LoVo (cell line): ENCODE data around the gene SIK3.
"Not testable (repeated sequence)": the region's sequence is repeated elsewhere in the genome, so short reads cannot be mapped to it uniquely, and the experiment has no call there.

ENCODE experiments used
- DNase-seq: peaks from one replicate; pipeline ENCODE4 v3.0.0-alpha.2; 2016; ENCODE audit warnings: low spot score

SIK3 gene

DNA sequence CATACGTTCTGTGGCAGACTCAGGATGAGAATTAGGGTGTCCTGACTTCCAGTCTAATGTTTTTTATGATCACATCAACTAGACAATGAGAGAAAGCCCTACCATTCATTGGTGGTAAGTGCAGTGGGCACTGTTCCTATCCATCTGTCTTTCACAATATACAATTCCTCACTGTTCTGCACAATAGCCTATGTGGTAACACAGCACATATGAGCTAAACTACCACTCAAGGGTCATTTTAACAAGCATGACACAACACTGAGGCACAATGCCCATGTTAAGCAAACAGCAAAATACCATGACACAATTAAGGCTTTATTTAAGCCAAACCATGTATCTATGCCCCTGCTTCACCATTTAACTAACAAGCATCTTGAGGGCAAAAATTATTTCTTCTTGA is 52.3 kb downstream of the SIK3 start:
- DNase-seq: no peak

DNA sequence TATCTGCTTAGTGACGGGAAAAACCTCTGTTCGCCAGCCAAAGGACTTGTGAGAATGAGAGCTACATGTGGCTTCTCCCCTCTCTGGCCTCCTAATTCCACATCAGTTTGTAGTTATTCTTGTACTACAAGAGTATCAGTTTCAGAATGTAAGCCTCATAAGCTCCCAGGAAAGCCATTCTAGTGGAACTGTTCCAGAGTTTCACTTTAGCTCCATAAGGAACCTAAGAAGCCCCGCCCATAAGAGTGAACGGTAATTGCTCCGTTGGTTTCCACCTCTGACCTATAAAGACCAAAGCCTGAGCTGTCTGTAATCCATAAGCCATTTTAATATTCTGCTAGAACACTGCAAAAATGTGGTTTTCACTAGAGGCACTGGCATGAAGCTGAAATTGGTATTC is 53.0 kb downstream of the SIK3 start:
- peak; percentile 18 for DNase-seq

GRCh38 chr11:117044287-117045035 is 53.8 kb downstream of the SIK3 start:
- DNase-seq: no peak

- no peak for DNase-seq
Measured at GRCh38 chr11:117042689-117043088, 55.5 kb downstream of the SIK3 start.

- no peak for DNase-seq
Measured at GRCh38 chr11:117039900-117040299, 58.3 kb downstream of the SIK3 start.

- DNase-seq: no peak
Measured at GRCh38 chr11:117039270-117039669, 59.0 kb downstream of the SIK3 start.

DNA sequence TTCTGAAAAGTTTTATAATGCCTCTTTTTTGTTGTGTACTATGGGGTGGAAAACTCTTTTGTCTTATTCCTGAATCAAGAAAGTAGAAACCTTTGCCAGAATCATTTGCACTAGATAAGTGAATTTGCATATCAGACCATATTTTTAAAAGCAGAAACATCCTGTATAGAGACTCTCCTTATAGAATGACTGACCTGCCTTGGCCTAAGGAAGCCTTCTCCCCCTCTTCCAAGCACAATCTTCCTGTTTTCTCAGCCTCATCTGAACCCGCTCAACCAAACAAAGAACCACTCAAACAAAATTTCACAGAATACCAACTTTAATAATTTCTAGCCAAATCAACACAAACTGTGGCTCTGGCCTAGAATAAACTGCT is 60.3 kb downstream of the SIK3 start:
- DNase-seq: no peak

- DNase-seq: no peak
Measured at GRCh38 chr11:117037279-117037974, 60.8 kb downstream of the SIK3 start.

DNA sequence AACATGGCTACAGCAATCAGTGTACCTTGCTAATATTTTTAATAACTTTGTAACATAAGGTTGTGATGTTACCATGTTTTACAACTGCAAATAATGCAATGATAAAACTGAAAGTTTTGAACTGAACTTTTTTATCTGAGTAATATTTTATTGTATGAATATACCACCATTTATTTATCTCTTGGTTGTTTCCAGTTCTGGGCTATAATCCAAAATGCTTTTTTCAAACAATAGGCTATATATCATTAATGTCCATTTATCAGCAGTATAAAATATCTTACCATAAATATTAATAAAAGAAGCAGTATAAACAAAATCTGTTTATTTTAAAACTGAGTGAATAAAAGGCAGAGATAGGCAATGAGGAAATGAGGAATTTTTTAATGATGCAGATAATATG is 63.3 kb downstream of the SIK3 start:
- DNase-seq: no peak

- DNase-seq: no peak
Measured at GRCh38 chr11:117026593-117027330, 71.5 kb downstream of the SIK3 start.

- DNase-seq: not testable (repeated sequence)
Measured at GRCh38 chr11:117023707-117024106, 74.5 kb downstream of the SIK3 start.

DNA sequence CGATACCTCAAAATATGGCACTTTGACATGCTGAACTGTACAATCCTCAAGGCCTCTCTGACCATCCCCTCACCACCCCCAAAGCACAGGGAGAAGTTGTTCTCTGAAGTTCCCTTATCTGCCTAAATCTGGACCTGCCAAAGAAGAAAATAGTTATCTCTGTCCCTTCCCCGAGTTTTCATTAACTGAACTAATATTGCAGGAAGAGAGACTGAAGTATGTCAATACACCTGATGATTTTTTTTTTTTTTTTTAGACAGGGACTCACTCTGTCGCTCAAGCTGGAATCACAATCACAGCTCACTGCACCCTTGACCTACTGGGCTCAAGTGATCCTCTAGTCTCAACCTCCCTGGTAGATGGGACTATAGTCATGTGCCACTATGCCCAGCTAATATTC is 75.0 kb downstream of the SIK3 start:
- DNase-seq: no peak

- DNase-seq: no peak
Measured at GRCh38 chr11:117022526-117022925, 75.7 kb downstream of the SIK3 start.

- no peak for DNase-seq
Measured at GRCh38 chr11:117020869-117021564, 77.2 kb downstream of the SIK3 start.

DNA sequence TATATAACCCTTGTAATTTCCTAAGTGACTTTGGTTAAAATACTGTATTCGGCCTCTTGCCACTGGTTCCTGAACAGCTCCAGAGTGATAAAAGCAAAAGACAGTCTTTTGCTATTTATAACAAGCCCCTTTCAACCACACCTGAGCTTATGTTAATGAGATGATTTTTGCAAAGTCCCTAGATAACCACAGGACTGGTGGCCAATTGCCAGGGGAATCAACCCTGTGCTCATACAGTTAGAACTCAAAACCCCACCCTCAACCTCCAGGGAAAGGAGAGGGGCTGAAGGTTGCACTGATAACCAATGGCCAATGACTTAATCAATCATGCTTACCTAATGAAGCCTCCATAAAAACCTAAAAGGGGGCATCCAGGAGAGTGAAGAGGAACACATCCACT is 77.9 kb downstream of the SIK3 start:
- no peak for DNase-seq

DNA sequence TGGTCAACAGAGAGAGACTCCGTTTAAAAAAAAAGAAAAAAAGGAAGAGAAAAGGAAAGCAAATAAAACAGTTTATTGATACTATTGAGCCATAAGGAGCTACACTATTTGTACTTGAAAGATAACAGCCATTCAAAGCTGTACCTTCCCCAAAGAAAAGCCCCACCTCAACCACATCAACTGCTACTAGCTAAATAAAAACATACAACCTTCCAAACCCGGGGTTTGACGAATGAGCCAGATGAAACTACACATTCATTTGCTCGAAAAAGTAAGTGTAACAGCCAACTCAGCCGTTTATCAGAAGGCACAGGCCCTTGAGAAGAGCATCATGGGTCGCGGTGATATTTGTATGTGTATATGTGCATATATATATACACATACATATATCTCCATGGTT is 78.4 kb downstream of the SIK3 start:
- no peak for DNase-seq

DNA sequence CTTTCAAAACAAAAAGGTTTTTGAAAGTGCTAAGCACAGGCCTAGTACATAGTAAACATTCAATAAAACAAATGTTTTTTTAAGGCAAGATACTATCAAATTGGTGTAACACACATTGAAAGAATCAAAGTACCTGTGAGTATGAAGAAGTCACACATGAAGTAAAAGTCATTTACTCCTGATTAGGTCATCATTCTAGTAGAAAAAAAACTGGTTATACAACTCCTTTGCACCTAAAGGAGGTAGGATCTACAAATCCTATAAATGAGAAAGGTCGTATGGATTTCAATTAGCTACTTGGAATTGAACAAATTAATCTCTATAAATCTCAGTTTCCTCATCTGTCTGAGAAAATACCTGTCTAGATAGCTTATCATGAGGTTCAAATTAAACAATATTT is 80.8 kb downstream of the SIK3 start:
- no peak for DNase-seq

DNA sequence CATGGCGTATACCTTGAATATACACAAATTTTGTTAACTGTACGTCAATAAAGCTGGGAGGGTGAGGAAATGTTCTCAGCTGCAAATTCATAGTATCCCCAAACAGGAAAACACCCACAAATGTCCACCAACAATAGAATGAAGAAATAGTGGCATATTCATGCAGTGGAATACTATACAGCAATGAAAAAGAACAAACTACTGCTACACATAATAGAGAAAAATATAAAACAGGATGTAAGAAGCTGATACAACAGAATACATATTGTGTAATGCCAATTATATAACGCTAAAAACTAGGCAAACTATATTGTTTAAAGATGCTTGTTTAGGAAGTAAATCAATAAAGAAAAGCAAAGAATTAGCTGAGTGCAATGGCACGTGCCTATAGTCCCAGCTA is 81.5 kb downstream of the SIK3 start:
- no peak for DNase-seq

GRCh38 chr11:117016246-117016645 is 82.0 kb downstream of the SIK3 start:
- DNase-seq: no peak

GRCh38 chr11:117011541-117011898 is 86.7 kb downstream of the SIK3 start:
- no peak for DNase-seq

DNA sequence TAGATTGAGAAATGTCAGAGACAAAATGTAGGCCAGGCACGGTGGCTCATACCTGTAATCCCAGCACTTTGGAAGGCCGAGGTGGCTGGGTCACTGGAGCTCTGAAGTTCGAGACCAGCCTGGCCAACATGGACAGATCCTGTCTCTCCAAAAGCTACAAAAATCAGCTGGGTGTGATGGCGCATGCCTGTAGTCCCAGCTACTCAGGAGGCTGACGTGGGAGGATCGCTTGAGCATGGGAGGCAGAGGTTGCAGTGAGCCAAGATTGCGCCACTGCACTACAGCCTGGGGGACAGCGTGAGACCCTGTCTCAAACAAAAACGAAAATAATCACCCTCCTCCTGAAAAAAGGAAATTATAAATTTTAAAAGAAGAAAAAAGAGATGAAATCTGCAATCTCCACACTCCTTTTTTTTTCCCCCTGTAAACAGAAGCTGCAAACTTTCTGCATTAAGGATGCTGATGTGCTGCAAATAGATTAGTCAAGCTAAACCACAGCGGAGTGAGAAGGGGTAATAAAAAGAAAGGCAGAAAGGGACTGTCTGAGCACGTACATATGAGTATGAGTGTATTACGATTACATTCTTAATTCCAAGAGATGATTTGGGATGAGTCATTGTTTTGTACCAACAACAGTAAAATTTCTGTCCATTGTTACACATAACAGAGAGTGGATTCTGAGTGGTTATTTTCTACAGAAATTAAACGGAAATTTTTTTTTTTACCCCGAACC is 87.3 kb downstream of the SIK3 start:
- peak; percentile 7 for DNase-seq
